Endothelial cell of umbilical vein (primary cell): ENCODE measurements around the gene PDHX. TPM values are rescaled to one million over a fixed set of nuclear protein-coding genes. Genes with fewer than 3 reads are reported as not detected.

ENCODE experiments used
- BruUV-seq: library from RNA; stranded (reverse); fragments of 400-500 nt; replicated peaks from 2 replicates; lab custom pipeline; 2021; lab: Mats Ljungman, UMichigan
- CTCF ChIA-PET: fragments of 300-600, 350-600 bp; sonication (Branson Sonifier 250); formaldehyde crosslinking; loops from one replicate; lab custom pipeline; 2021; ENCODE audit warnings: antibody characterized with exemption, inconsistent platforms; lab: Charles Lee
- POLR2A ChIA-PET: fragments of 300-600, 350-600 bp; sonication (Branson Sonifier 250); formaldehyde crosslinking; loops from one replicate; lab custom pipeline; 2021; ENCODE audit warnings: antibody characterized with exemption, inconsistent platforms; lab: Charles Lee
- DNase-seq: peaks from one replicate; pipeline ENCODE4 v3.0.0-alpha.2; 2011; ENCODE audit warnings: low read depth, low spot score
- FAIRE-seq: peaks from 2 replicates; lab custom pipeline; 2011; peaks lifted over from hg19 to GRCh38; lab: Jason Lieb, UNC
- H2AFZ ChIP-seq: 2 replicates; pipeline ENCODE4 v1.6.0; 2012; ENCODE audit warnings: low read depth, low read length, control low read depth, inconsistent platforms
- H3K27ac ChIP-seq: 2 replicates; pipeline ENCODE4 v1.5.1; 2011; ENCODE audit warnings: low read depth, mild to moderate bottlenecking, control low read depth, low read length, moderate library complexity; ENCODE audit not compliant: insufficient read depth
- H3K27me3 ChIP-seq, 2 experiments: 2 replicates each; pipeline versions ENCODE4 v1.6.0 to v1.6.1; 2011; ENCODE audit warnings: low read length in 2 of 2, mixed read lengths in 1 of 2; ENCODE audit not compliant: control insufficient read depth in 2 of 2, insufficient read depth in 2 of 2
- H3K36me3 ChIP-seq, 2 experiments: 2 replicates in 1 of 2; 3 replicates in 1 of 2; pipeline ENCODE4 v1.5.1; 2011; ENCODE audit warnings: low read length in 2 of 2, mild to moderate bottlenecking in 1 of 2, moderate library complexity in 1 of 2; ENCODE audit not compliant: control insufficient read depth in 2 of 2, insufficient read depth in 2 of 2; ENCODE audit errors: extremely low read depth in 1 of 2
- H3K4me1 ChIP-seq: 3 replicates; pipeline ENCODE4 v1.5.1; 2011; ENCODE audit warnings: mild to moderate bottlenecking, low read length; ENCODE audit not compliant: control insufficient read depth, insufficient read depth; ENCODE audit errors: extremely low read depth
- H3K4me2 ChIP-seq: 2 replicates; pipeline ENCODE4 v1.6.1; 2011; ENCODE audit warnings: low read length, control low read depth, mixed read lengths; ENCODE audit not compliant: insufficient read depth
- H3K4me3 ChIP-seq, 3 experiments: fragments of 200-600 bp in 1 of 3; sonication (generic), shearing (Covaris generic) in 1 of 3; replicated peaks in 1 of 3; 2 replicates each; pipeline ENCODE4 v1.5.1; 2011 to 2016; ENCODE audit warnings: control low read depth in 3 of 3, low read length in 3 of 3, mild to moderate bottlenecking in 2 of 3, inconsistent platforms in 1 of 3, low read depth in 1 of 3, moderate library complexity in 1 of 3; ENCODE audit not compliant: insufficient read depth in 1 of 3
- H3K79me2 ChIP-seq: 2 replicates; pipeline ENCODE4 v1.6.0; 2012; ENCODE audit warnings: low read length, inconsistent platforms; ENCODE audit not compliant: control insufficient read depth, insufficient read depth
- H3K9ac ChIP-seq: replicated peaks from 2 replicates; pipeline ENCODE3; 2011; ENCODE audit warnings: low read length, control low read depth; ENCODE audit not compliant: insufficient read depth; ENCODE audit errors: extremely low read depth
- H3K9me1 ChIP-seq: replicated peaks from 3 replicates; pipeline ENCODE4 v1.6.0; 2011; ENCODE audit warnings: mild to moderate bottlenecking, low read length; ENCODE audit not compliant: control insufficient read depth, insufficient read depth; ENCODE audit errors: extremely low read depth
- H3K9me3 ChIP-seq: replicated peaks from 2 replicates; pipeline ENCODE4 v1.5.1; 2012; ENCODE audit warnings: low read length, inconsistent platforms; ENCODE audit not compliant: control insufficient read depth, insufficient read depth
- H4K20me1 ChIP-seq: replicated peaks from 2 replicates; pipeline ENCODE3; 2011; ENCODE audit warnings: mild to moderate bottlenecking, low read length; ENCODE audit not compliant: control insufficient read depth, insufficient read depth; ENCODE audit errors: extremely low read depth
- CTCF ChIP-seq, 2 donors: IDR thresholded peaks; 1 replicate in 1 of 2; 2 replicates in 1 of 2; pipeline ENCODE4 v1.5.1; 2011; ENCODE audit warnings: low read length in 2 of 2, mild to moderate bottlenecking in 2 of 2, moderate library complexity in 2 of 2, control low read depth in 1 of 2, inconsistent platforms in 1 of 2, low read depth in 1 of 2; ENCODE audit not compliant: insufficient read depth in 1 of 2; ENCODE audit errors: extremely low read depth in 1 of 2
- EZH2 ChIP-seq: IDR thresholded peaks from 2 replicates; pipeline ENCODE4 v1.6.1; 2012; ENCODE audit warnings: borderline replicate concordance, low read depth, mild to moderate bottlenecking, moderate library complexity, low read length, inconsistent platforms; ENCODE audit not compliant: severe bottlenecking
- FOS ChIP-seq: IDR thresholded peaks from 2 replicates; pipeline ENCODE4 v1.6.1; 2011; ENCODE audit warnings: mild to moderate bottlenecking, low read length, moderate library complexity, borderline replicate concordance; ENCODE audit not compliant: insufficient read depth
- GATA2 ChIP-seq: IDR thresholded peaks from 2 replicates; pipeline ENCODE4 v1.7.0; 2011; ENCODE audit warnings: low read depth, mild to moderate bottlenecking, moderate library complexity, mixed read lengths, low read length; ENCODE audit not compliant: insufficient read length, insufficient read depth
- JUN ChIP-seq: IDR thresholded peaks from 2 replicates; pipeline ENCODE4 v1.6.1; 2011; ENCODE audit warnings: borderline replicate concordance, low read depth; ENCODE audit not compliant: insufficient read length, insufficient read depth
- MAX ChIP-seq: IDR thresholded peaks from 2 replicates; pipeline ENCODE4 v1.6.1; 2011; ENCODE audit not compliant: insufficient read depth, insufficient read length
- MYC ChIP-seq: IDR thresholded peaks from one replicate; pipeline ENCODE4 v1.6.1; 2011; ENCODE audit warnings: mild to moderate bottlenecking, low read depth, low read length
- POLR2A ChIP-seq: IDR thresholded peaks from 2 replicates; pipeline ENCODE4 v1.6.1; 2012; ENCODE audit warnings: low read depth, mild to moderate bottlenecking, control low read depth, low read length
- POLR2AphosphoS5 ChIP-seq: IDR thresholded peaks from 2 replicates; pipeline ENCODE4 v1.6.1; 2012; ENCODE audit warnings: low read depth, mild to moderate bottlenecking, control low read depth, low read length, moderate library complexity; ENCODE audit not compliant: insufficient read depth
- dilution Hi-C: fragments of 300-500 bp; cut with MboI; formaldehyde crosslinking; loops from one replicate; pipeline ENCODE4 v1.15.0; 2019; ENCODE audit warnings: low sequenced_read_pairs; ENCODE audit not compliant: extremely low pct_ligation_motif_present
- intact Hi-C: fragments of 100-400 bp; cut with micrococcal nuclease; formaldehyde crosslinking; loops from one replicate; pipeline ENCODE4 v1.10.0; 2022
- polyA plus RNA-seq, 4 experiments: library from polyadenylated mRNA; depleted of rRNA in 3 of 4; stranded (reverse) in 3 of 4; unstranded in 1 of 4; fragments of >200 nt; gene quantifications; 2 replicates each; pipeline versions ENCODE4 v1.2.1 to v1.2.3, GENCODE V29; 2011 to 2012; ENCODE audit warnings: missing spikeins in 1 of 4
- total RNA-seq: library from RNA; stranded (reverse); gene quantifications from 2 replicates; pipeline ENCODE4 v1.2.3, GENCODE V29; 2021

PDHX gene
- total and polyA plus RNA-seq, 2 donors (not counting 3 experiments of a cell fraction or from before 2014, with no cell fraction given): 10.5 to 30.5 TPM

GRCh38 chr11:34987617-34988016 is 71.2 kb downstream of the PDHX start:
- DNase-seq: no peak
- intact Hi-C loops: no loop called here
- H3K4me2 ChIP-seq: no peak overlapping the region

More at GRCh38 chr11:34987617-34988016, 71.2 kb downstream of the PDHX start:
- Histone ChIP-seq H3K36me3 (peaks cover 0 to 5% of the 10 kb centered on the region in 2 experiments), H4K20me1 (no peaks in the 10 kb centered on the region), H3K27ac (no peak overlapping the region), H2AFZ (no peak overlapping the region), H3K79me2 (no peaks in the 10 kb centered on the region), H3K9ac (no peak overlapping the region), H3K9me1 (no peaks in the 10 kb centered on the region), H3K4me3 (no peak overlapping the region), H3K27me3 (no peaks in the 10 kb centered on the region), H3K4me1 (no peaks in the 10 kb centered on the region), H3K9me3 (no peaks in the 10 kb centered on the region)
- BruUV-seq: no TSS peak
- FAIRE-seq: peak; percentile 58
- dilution Hi-C loops: no loop called here
- TF ChIP-seq CTCF (IDR thresholded peaks at IDR 0.05; ENCODE audit: extremely low read depth in 1 of 2, insufficient read depth in 1 of 2, low read depth in 1 of 2, low read length in 2 of 2) (no peak), JUN (no peak), POLR2A (no peak), MAX (no peak), FOS (no peak), POLR2AphosphoS5 (no peak), MYC (no peak), EZH2 (no peak), GATA2 (no peak)
- ChIA-PET CTCF (interaction anchor here (1.3 to 1.7 kb wide), 3 partner anchors 10 to 250 kb away, joined by 3 to 4 read pairs (median 4); no protein-coding TSS in a partner anchor), POLR2A (no interaction called here)
